CD1c-positive myeloid dendritic cell (primary cell): ENCODE data around the gene IGF2.

Source experiments
- DNase-seq: peaks from one replicate; pipeline ENCODE4 v3.0.0-alpha.2; 2016; ENCODE audit errors: extremely low spot score

Gene IGF2

DNA sequence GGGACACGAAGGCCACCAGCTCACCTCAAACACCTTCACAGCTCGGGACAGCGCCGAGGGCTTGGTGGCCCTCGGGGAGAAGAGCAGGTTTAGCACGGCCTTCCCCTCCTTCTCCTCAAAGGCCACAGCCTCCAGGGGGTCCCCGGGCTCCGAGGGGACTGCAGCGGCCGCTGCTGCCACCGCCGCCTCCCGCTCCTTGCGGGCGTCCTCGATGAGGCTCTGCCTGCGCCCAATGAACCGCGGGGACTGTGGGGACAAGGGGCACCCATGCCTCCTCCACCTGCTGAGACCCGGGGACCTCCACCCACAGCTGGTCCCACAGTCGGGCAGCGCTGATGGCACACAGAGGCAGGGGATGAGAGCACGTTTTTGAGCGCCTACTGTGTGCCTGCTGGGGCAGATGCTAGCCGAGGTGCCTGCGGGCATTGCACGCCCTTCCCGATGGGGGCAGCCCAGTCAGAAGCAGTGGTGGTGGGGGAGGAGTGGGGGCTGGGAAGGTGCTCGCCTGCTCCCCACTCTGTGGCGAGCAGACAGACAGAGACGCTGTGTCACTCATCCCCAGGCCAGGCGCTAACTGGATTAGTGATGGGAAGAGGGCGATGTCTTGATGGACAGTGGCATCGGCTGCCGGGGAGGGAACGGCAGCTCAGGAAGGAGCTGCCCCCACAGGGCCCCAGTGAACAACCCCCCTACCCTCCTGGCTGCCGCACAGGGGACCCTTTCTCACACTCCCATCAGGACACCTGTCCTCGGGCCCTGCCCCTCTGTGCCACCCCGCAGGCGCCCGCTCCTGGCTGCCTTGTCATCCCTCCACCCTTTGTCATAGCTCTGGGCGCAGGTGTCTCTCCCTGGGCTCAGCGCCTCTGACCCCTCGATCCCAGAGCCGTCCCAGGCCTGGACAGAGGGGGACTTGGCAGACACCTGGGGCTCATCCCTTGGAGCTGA lies 30.7 kb upstream of the IGF2 start:
- no peak for DNase-seq

DNA sequence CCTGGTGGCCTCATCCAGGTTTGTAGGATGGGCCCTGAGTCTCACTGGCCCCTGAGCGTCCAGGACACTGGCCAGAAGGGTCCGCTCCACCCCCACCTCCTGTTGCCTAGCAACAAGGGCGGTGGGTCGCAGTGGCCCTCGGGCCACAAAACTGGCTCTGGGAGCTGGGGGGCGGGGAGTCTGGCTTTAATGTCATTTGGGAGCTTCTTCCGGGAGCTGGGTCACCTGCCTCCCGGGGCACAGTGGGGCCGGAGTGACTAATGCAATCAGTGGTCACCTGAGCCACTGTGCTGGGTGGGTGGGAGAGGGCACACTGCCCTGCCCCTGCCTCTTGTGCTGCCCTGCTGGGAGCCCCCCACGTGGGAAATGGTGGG lies 29.8 kb upstream of the IGF2 start:
- DNase-seq: no peak

DNA sequence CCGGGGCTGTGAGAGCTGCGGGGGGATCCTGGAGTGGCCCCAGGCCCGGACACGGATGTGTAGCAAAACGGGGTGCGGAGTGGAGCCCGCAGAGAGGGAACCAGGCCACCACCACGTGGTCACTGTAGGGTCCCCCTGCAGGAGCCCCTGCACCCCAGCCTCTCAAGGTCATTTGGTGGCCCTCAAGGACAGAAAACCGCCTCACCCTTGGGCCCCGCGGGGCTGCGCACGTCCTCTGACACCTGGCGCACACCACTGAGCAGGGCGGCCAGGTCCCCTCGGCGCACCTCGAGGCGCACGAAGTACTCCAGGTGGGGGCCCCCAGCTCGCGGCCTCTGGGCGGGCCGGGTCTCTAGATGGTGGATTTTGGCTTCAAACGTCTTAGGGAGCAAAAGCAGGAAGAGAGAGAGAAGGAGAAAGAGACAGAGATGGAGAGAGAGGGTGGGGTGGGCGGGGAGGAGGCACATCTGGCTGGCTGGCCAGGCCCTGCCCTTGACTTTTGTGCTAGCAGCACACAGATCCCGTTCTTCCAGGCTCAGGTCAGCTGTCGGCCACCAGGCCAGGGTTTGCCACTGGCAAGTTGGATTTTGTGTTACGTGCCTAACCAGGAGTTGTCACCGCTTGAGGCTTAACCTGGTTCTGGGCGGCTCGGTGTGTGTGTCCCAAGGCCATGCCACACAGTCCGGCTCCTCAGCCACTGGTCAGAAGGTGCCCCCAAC lies 29.3 kb upstream of the IGF2 start:
- no peak for DNase-seq

DNA sequence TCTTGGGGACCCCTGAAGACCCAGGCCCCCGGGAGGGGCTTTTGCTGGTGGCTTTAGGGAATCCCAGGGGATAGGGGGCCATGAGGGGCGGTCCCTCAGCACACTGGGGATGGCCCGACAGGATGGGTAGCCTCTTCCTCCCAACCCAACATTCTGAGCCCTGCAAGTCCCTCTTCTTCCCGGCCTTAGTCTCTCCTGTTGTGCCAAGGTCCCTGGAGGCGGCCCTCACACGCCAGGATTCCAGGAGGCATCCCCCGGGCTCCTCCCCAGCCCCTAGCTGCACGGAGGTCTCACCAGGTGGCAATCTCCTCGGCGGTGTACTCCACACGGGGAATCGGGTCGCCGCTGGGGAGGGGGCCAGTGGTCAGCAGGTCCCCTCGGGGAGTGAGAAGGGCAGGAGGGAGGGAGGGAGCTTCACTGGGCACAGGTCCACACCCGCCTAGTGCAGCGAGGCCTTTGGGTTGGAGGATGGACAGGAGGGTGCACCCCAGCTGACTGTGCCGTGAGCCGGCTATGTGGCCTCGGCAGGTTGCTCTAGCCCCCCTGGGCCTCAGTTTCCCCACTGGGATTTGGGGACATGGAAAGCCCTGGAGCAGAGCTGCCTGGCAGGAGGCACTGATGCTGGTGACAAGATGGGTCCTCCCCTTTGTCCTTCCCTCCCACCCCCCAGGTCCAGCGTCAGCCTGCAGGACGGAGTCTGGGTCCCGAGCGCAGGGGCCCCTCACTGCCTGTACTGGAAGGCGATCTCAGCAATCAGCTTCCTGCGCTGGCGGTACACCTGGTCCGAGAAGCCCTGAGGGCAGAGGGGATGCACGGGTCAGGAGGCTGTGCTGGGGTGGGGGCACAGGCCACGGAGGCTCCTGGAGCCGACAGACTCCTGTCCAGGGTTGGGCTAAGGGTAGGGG lies 28.2 kb upstream of the IGF2 start:
- no peak for DNase-seq

- peak; percentile 7 for DNase-seq
These were observed 27.1 kb upstream of the IGF2 start for GRCh38 chr11:2166091-2166851.

DNA sequence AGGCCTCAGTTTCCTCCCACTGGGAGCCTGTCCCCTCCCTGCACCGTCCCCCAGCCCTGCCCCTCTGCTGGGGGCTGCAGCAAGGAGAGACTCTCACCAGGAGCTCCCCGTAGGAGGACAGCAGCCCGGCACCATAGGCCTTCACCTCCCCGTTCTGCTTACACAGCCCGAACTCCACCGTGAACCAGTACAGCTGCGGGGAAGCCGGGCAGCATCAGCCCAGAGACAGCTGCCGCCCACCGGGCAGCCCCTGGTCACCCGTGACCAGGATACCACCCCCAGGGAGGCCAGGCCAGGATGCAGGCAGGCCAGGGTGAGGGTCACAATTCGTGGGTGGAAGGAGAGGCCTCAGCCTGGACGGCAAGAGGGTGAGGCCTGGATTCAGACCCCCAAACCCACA lies 26.4 kb upstream of the IGF2 start:
- DNase-seq: no peak

GRCh38 chr11:2164861-2165555 lies 25.8 kb upstream of the IGF2 start:
- no peak for DNase-seq

DNA sequence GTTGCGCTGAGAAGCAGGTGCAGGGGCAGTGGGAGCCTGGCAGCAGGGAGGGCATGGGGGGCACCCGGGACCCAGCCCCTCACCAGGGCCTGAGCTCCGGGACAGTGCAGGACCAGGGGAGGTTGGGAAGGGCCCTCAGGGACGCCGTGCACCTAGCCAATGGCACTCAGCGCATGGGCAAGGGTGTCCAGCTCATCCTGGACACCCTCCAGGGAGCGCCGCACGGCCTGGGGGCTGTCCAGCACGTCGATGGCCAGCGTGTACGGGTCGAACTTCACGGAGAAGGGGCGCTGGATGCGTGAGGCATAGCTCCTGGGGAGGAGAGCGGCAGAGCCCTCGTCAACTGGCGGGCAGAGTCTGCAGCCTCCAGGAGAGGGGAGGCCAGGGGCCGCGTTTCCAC lies 24.9 kb upstream of the IGF2 start:
- DNase-seq: no peak

DNA sequence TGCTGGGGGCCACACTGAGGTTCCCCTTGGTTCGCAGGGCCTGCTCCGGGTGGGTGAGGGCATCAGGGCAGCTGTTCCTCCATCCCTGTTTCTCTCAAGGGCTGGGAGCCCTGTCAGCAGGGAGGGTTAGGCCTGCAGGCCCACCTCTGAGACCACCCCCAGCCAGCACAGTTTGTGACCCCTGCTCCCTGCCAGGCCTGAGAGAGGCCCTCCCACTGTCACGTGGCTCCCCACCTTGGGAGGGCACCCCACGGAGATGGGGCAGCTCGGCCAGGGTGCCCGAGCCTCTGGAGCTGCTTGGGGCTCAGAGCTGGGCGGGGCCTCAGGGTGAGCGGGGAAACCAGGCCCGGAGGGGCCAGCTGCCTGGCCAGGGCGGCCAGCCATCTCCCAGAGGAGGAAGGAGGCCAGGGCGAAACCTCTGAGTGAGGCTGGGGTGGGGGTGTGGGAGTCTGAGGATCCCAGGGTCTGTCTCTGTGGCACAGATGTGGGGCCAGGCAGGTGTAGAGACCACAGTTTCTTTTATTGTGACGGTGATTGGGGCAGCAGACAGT lies 24.3 kb upstream of the IGF2 start:
- no peak for DNase-seq

DNA sequence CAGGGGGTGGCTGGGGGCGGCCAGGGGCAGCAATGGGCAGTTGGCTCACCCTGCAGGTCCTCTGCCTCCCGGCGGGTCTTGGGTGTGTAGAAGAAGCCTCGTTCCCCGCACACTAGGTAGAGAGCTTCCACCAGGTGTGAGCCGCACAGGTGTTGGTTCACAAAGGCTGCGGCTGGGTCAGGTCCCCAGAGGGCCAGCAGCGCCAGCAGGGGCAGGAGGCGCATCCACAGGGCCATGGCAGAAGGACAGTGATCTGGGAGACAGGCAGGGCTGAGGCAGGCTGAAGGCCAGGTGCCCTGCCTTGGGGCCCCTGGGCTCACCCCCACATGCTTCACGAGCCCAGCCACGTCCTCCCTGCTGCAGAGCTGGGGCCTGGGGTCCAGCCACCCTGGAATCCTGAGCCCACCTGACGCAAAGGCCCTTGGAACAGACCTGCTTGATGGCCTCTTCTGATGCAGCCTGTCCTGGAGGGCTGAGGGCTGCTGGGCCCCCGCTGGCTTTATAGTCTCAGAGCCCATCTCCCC lies 21.6 kb upstream of the IGF2 start, which contains the start of gene INS:
TSS of gene INS (minus strand) at position 474 of the 524 bp plus-strand sequence. CDS start at position 236, 238 bp downstream.
- DNase-seq: no peak

DNA sequence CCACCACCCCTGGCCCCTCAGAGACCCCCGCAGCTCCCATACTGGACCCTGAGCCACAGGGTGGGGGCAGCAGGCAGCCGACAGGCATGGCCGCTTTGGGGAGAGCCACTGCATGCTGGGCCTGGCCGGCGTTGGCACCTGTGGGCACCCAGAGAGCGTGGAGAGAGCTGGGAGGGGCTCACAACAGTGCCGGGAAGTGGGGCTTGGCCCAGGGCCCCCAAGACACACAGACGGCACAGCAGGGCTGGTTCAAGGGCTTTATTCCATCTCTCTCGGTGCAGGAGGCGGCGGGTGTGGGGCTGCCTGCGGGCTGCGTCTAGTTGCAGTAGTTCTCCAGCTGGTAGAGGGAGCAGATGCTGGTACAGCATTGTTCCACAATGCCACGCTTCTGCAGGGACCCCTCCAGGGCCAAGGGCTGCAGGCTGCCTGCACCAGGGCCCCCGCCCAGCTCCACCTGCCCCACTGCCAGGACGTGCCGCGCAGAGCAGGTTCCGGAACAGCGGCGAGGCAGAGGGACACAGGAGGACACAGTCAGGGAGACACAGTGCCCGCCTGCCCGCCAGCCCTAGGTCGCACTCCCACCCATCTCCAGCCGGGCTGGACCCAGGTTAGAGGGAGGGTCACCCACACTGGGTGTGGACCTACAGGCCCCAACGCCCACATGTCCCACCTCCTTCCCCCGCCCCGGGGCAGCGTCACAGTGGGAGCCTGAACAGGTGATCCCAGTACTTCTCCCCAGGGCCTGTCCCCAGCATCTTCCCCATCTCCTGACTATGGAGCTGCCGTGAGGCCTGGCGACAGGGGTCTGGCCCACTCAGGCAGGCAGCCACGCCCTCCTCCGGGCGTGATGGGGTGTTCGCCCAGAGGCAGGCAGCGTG lies 20.6 kb upstream of the IGF2 start:
- DNase-seq: no peak

DNA sequence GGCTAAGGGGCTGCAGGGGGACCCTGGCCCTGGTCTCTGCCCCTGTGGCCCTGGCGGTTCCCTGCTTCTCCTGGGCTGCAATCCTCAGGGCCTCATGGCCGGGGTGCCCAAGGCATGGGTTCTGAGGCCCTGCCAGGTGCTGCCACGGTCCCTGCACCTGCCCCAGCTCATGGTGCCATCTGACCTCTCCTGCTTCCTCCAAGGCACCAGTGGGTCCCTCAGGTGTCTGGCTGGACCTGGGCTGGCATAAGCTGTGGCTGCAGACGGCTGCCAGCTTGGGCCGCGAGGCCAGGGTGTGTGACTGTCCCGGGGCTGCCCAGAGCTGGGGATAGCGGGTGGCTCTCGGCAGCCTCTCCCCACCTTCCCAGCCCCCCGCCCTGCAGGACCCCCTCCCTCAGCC lies 19.8 kb upstream of the IGF2 start:
- DNase-seq: no peak

- DNase-seq: no peak
These were observed 19.1 kb upstream of the IGF2 start for GRCh38 chr11:2158296-2158737.

DNA sequence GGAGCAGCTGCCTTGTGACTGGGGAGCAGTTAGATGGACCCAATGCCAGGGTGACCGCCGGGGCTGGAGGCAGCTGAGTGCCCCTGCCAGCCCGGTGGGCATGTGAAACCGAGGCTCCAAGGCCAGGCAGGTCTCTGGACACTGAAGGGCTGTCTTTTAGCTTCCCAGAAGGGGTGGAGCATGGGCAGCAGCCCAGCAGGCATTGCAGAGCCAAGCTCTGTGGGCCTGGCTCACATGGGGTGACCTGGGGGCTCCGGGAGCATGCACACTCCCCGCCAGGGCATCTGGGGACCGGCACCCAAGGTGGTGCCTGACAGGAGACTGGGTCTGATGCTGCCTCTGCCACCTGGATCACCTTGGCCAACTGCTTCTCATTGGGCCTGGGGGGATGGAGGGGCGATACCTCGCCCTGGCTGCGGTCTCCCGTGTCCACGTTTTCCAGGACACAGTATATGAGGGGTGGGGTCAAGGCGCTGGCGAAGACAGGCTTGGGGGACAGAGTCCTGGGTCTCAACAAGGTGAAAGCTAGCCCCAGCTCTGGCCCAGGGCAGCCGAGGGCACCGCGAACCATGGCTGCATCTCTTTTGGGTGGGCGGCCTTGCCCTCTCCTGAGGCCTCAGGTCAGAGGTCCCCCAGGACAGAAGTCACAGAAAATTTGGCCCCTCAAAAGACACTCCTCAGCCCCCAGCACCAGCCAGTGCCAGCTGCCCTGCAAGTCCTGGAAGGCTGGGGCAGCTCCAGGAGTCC lies 18.3 kb upstream of the IGF2 start:
- no peak for DNase-seq

DNA sequence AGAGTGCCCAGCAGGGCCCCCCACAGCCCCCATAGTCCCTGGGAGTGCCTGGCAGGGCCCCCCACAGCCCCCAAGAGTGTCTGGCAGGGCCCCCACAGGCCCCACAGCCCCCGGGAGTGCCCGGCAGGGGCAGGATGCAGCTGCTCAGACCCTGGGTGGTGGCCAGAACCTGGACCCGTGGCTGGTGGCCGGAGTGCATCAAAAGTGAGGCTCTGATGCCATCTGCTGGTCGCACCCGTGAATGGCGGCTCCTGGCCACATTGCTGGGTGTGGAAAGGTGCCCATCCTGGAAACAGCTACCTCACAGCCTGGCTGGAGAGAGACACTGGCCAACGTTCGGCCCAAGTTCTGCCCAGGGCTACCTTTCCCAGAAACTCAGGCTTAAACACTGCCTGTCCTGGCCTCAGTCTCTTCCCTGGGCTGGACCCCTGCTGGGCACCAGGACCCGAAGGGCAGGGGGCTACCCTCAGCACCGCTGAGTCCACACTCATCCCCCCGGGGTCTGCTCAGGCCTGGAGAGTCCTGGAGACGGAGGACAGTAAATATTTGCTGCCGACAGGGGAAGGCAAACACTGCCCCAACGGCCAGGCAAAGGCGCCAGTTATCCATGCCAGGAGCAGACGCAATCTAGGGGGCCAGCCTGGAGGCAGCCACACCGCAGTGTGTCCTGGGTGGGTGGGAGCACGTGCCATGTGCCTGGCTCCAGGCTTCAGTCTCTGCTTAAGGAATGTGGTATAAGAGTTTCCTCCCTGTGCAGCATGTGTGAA lies 17.4 kb upstream of the IGF2 start:
- peak; percentile 75 for DNase-seq

DNA sequence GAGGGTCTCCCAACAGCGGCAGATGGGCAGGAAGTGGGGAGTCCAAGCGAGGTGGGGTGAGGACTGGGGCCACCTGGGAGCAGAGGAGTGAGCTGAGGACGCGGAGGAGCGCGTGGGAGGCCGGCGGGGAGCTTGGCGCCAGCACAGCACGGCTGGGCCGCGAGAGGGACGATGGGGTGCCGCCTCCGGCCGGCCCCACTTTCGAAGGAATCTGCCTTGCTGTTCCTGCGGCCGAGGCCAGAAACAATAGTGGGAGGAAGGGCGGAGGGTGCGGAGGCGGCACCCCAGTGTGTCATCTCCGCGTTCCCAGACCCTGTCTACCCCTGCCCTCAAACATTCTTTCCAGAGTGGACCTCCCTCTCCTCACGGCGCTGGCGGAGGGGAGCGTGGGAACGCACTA lies 16.3 kb upstream of the IGF2 start:
- DNase-seq: no peak

DNA sequence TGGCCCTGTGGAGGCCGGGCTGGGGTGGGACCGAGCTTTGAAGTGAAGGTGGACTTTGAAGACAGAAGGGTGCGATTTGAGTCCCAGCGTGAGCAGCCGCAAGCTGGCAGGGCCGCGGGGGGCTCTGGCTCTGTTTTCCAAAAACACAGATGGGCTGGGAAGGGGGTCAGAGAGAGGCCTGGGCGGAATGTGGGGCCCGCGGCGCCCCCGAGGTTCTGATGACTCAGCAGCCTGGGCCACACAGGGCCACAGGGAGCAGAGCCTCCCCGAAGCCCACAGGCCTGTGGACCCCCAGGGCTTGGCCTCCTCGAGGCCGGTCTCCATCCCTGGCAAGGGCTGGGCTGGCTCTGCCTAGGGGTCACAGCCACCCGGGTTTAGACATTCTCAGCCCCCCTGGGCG lies 15.7 kb upstream of the IGF2 start:
- DNase-seq: no peak

DNA sequence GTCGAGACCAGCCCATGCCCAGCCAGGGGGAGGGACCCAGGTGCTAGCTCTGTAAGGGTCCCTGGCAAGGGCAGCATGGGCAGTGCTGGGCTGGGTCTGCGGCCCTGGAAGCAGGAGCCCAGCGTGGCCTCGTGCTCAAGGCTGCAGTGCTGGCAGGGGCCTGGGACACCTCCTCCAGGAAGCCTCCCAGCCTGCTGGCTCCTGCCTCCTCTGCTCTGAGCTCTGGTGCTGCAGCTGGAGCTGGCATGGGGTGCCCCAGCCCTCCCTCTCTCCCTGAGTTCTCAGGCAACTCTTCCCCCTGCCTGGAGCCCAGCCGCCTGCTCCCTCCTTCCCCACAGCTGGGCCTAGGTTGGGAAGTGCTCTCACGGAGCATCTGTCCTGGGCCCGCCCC lies 15.0 kb upstream of the IGF2 start:
- no peak for DNase-seq
